SW480 (cell line): ENCODE measurements around the gene CNOT6.

ENCODE experiments used
- DNase-seq: peaks from one replicate; pipeline ENCODE4 v3.0.0-alpha.2; 2016; ENCODE audit warnings: low spot score

Gene CNOT6

GRCh38 chr5:180568914-180569313 lies 74.7 kb downstream of the CNOT6 start:
- DNase-seq, result no peak

DNA sequence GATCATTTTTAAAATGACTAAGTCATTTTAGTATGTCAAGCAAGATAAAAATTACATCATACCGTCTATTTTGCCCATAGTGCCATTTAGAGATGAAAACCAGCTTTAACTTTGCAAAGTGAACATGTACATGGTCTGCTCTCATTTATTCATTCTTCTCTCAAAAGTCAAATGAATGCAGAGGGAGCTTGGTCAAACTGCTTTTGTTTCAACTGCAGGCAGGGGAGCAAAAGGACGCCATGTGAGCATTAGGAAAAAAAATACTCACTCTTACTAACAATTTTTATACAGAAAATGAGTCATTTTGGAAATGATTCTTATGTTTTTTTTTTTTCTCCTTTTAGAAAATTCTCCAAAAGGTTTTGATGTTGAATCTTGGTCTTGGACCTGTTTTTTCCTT lies 81.4 kb downstream of the CNOT6 start:
- no peak for DNase-seq

DNA sequence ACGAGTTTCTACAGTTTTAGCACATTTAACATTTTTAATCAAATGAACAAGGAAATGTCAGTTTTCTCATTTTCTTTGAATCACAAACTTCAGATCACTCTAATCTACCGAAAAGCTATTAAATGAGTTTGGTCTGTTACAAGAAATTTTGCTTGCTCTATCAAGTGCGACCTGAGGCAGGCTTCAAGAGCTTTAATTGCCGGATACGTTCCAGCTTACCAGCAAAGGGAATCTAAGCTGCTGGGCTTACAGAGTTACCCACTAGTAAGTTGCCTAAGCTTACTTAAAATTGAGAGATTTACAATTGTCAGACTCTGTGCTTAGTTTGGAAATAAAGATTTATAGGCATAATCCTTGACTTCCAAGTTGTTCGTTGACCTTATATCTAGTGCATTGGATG lies 86.5 kb downstream of the CNOT6 start:
- no peak for DNase-seq

- DNase-seq, result no peak
These were observed 89.6 kb downstream of the CNOT6 start for GRCh38 chr5:180583738-180584137.

- no peak for DNase-seq
These were observed 92.0 kb downstream of the CNOT6 start for GRCh38 chr5:180586204-180586603.

- DNase-seq, result no peak
These were observed 92.7 kb downstream of the CNOT6 start for GRCh38 chr5:180586870-180587269.

GRCh38 chr5:180589771-180590542 lies 95.8 kb downstream of the CNOT6 start:
- no peak for DNase-seq

DNA sequence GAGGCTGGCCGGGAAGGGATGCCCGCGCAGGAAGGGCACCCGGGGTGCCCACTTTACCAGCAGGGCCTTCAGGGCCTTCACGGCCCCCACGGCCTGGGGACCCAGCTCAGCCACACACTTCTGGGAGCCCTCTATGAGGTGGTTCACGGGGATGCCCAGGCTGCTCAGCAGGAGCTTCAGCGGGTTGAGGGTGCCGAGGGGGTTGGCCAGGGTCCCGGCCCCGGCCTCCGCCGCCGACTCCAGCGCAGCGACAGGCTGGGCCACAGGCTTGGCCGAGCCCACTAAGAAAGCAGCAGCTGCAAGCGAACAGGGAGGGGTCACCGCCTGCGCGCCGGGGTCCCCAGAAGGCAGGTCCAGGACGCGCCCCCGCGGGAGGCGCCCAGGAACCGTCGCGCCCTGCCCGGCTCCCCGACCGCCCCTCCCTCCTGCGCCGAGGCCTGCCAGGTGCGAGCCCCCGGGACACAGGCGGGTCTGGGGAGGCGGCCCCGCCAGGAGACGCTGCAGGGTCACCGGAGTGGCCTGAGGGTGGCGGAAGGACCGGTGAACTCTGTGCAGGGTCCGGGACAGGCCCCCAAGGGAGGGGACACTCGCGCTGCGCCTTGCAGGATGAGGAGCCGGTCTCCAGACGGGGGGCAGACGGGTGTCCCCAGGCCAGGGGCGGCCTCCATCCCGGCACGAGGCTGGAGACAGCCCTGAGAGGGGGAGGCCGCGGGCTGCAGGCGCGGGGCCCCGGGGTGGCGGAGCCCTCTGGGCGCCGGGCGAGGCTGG lies 96.5 kb downstream of the CNOT6 start:
- DNase-seq, result no peak

DNA sequence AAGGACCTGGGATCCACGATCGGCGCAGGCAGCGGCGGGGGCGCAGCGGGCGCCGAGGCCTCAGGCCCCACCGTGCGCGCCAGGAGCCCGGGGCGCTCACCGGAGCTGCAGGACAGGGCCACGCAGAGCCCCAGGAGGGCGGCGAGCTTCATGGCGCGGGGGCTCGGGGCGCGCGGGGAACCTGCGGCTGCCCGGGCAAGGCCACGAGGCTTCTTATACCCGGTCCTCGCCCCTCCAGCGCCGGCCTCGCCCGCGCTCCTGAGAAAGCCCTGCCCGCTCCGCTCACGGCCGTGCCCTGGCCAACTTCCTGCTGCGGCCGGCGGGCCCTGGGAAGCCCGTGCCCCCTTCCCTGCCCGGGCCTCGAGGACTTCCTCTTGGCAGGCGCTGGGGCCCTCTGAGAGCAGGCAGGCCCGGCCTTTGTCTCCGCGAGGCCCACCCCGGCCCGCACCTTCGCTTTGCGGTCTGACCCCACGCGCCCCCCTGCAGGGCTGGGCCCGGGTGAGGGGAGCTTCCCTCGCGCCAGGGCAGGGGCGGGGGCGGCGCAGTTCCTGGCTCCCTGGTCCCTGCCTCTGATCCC lies 97.2 kb downstream of the CNOT6 start, which contains the start of gene SCGB3A1:
Gene SCGB3A1 (minus strand): TSS at position 189 of the 577 bp plus-strand sequence. CDS start 37 bp downstream, at position 152.
- DNase-seq, result no peak

DNA sequence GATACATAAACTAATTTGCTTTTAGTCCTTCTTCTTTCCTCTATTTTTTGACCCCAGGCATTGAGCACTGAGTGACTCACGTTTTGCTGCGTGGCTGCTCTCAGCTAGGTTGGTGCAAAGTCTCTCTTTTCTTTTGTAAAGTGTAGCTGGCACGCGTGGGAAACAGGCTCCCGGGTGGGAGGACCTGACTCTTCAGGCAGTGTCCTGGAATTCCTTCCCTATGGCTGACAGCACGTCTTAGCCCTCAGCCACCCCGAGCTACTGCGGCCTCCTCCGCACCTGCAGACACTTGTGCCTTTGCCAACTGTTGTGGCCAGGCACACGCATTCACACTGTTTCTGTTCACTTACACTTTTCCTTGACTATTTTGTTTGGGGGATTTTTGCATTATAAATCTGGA lies 98.0 kb downstream of the CNOT6 start:
- DNase-seq, result no peak

DNA sequence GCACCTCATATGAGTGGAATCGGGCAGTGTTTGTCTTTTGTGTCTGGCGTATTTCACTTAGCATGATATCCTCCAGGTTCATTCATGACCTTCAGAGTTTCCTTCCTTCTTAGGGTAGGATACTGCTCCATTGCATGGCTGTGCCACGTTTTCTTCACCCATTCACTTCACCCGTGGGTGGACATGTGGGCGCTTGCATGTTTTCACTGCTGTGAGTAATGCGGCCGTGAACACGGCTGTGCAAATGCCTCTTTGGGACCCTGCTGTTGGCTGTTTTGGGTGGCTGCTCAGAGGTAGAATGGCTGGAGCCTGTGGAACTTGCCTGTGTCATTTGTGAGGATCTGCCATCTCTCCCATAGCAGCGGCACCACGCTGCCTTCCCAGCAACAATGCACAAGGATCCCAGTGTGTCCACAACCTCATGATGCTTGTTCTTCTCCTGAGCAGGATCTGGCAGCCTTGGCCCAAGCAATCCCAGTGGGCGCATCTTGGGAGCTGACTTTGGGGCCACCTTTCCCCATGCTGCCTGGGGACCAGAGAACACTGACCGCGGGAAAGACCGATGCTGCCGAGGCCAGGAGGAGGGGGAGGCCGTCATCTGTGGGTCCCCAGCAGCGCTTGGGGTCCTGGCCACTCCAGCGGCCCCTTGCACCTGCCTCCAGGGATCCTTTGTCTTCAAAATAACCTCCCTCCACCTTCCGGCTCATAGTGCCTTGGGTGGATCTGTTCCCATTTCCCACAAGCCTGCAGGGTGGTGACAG lies 99.4 kb downstream of the CNOT6 start:
- DNase-seq, result no peak

- DNase-seq, result no peak
These were observed 100.3 kb downstream of the CNOT6 start for GRCh38 chr5:180594311-180595045.

- no peak for DNase-seq
These were observed 100.8 kb downstream of the CNOT6 start for GRCh38 chr5:180595046-180595379.

DNA sequence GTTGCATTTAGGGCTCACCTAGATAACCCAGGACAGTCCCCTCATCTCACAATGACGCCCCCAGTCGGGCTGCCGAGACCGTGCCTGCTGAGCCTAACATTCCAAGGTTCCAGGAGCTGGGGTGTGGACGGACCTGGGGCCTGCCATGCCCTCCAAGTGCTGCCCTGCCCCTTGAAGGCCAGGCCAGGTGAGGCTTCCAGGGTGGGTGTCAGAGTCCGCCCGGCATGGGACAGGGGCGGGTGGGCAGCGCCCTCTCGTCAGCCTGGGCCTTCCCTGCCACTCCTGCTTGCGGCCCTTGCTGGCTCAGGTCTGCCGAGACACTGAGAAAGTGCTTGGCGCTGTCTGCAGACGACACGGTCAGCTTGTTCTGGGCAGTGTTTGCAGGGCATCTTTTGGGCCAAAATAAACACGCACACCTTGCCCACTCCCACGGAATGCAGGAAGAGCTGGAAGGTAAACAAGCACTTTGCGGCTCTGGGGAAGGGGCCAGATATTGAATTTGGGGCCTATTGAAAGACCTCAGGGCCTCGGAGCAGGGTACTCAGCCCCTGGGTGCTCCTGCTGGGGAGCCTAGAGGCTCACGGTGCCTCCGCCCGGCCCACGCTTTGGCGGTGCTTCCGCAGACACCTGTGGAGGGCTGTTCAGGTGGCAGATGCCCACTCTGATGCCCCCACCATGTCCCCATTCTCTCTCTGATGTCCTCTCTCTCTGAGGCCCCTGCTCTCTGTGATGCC lies 101.4 kb downstream of the CNOT6 start:
- no peak for DNase-seq

- peak; percentile 89 for DNase-seq
These were observed 102.0 kb downstream of the CNOT6 start for GRCh38 chr5:180596115-180596667.

- DNase-seq, result peak; percentile 66
These were observed 102.6 kb downstream of the CNOT6 start for GRCh38 chr5:180596668-180597231.

DNA sequence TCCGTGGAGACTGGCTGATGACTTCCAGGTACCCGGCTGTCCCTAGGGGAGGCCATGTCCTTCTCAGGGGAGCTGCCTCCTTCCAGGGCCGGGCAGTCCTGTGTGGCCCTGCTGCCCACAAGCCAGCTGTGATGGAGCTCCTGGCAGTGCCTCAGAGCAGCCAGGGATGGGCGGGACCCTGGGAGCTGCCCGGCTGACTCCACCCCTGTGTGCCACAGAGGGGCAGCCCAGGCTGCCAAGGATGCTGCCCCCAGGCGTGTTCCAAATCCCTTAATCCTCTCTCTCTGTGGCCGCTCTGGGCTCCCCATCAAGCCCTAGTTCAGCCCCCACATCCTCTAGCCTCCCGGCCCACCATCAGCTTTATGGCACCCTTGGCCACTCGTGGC lies 104.1 kb downstream of the CNOT6 start:
- no peak for DNase-seq

GRCh38 chr5:180598797-180599589 lies 104.8 kb downstream of the CNOT6 start:
- DNase-seq, result no peak

DNA sequence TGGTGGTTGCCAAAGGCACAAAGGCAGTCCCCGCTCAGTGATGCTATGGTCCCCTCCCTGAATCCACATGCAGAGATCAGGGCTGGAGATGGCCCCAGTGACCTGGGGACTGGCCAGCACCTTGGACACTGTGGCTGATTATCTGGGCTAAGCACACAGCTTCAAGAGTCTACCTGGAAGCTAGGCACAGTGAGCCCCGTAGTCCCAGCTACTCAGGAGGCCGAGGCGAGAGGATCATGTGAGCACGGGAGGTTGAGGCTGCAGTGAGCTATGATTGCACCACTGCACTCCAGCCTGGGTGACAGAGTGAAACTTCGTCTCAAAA lies 105.4 kb downstream of the CNOT6 start:
- no peak for DNase-seq
